CD14-positive monocyte (primary cell): Measurements from ENCODE around the gene ACTR5. TPM values are rescaled to one million over a fixed set of nuclear protein-coding genes. Genes with fewer than 3 reads are reported as not detected.

Experiments used
- DNase-seq, 3 donors: peaks; one replicate each; pipeline ENCODE4 v3.0.0-alpha.2; 2011 to 2022
- H2AFZ ChIP-seq: 2 replicates; pipeline ENCODE4 v1.6.0; 2012; ENCODE audit warnings: mild to moderate bottlenecking, low read depth, low read length, inconsistent platforms; ENCODE audit not compliant: insufficient read depth, poor library complexity, severe bottlenecking
- H3K27ac ChIP-seq, 2 donors: 1 replicate in 1 of 2; 2 replicates in 1 of 2; pipeline ENCODE4 v1.5.1; 2012 to 2013; ENCODE audit warnings: low read length in 2 of 2, control low read depth in 1 of 2, inconsistent platforms in 1 of 2, low read depth in 1 of 2, mild to moderate bottlenecking in 1 of 2
- H3K27me3 ChIP-seq, 2 donors: one replicate each; pipeline versions ENCODE4 v1.6.0 to v1.6.1; 2011 to 2013; ENCODE audit warnings: low read length in 2 of 2; ENCODE audit not compliant: control insufficient read depth in 2 of 2, insufficient read depth in 2 of 2
- H3K36me3 ChIP-seq, 2 donors: replicated peaks in 1 of 2; 1 replicate in 1 of 2; 2 replicates in 1 of 2; pipeline versions ENCODE4 v1.5.1 to v1.6.1; 2012 to 2013; ENCODE audit warnings: low read length in 2 of 2, control low read depth in 1 of 2, inconsistent platforms in 1 of 2, mild to moderate bottlenecking in 1 of 2; ENCODE audit not compliant: insufficient read depth in 2 of 2, control insufficient read depth in 1 of 2
- H3K4me1 ChIP-seq, 2 donors: 1 replicate in 1 of 2; 2 replicates in 1 of 2; pipeline versions ENCODE4 v1.5.1 to v1.6.1; 2012 to 2013; ENCODE audit warnings: low read length in 2 of 2, control low read depth in 1 of 2, inconsistent platforms in 1 of 2, mild to moderate bottlenecking in 1 of 2, moderate library complexity in 1 of 2; ENCODE audit not compliant: insufficient read depth in 2 of 2, control insufficient read depth in 1 of 2
- H3K4me2 ChIP-seq: replicated peaks from 2 replicates; pipeline ENCODE3; 2012; ENCODE audit warnings: low read length, moderate library complexity, mild to moderate bottlenecking; ENCODE audit not compliant: poor library complexity, severe bottlenecking; ENCODE audit errors: extremely low read depth
- H3K4me3 ChIP-seq, 3 experiments: fragments of 200-600 bp in 1 of 3; sonication (generic) in 1 of 3; replicated peaks in 1 of 3; 1 replicate in 2 of 3; 2 replicates in 1 of 3; pipeline ENCODE4 v1.5.1; 2011 to 2013; ENCODE audit warnings: low read length in 3 of 3, mild to moderate bottlenecking in 3 of 3, control low read depth in 2 of 3, low read depth in 2 of 3, inconsistent platforms in 1 of 3, moderate library complexity in 1 of 3
- H3K79me2 ChIP-seq: 2 replicates; pipeline ENCODE4 v1.6.0; 2012; ENCODE audit warnings: mild to moderate bottlenecking, control low read depth, inconsistent platforms, low read length, moderate library complexity; ENCODE audit not compliant: insufficient read depth
- H3K9ac ChIP-seq: 2 replicates; pipeline ENCODE4 v1.6.0; 2017; ENCODE audit warnings: low read length, mild to moderate bottlenecking; ENCODE audit not compliant: insufficient read depth, poor library complexity, severe bottlenecking
- H3K9me3 ChIP-seq, 2 donors: replicated peaks in 1 of 2; 1 replicate in 1 of 2; 2 replicates in 1 of 2; pipeline versions ENCODE4 v1.5.1 to v1.6.1; 2012 to 2013; ENCODE audit warnings: low read length in 2 of 2, control low read depth in 1 of 2; ENCODE audit not compliant: control insufficient read depth in 1 of 2, insufficient read depth in 1 of 2
- H4K20me1 ChIP-seq: 2 replicates; pipeline ENCODE4 v1.6.0; 2012; ENCODE audit warnings: mild to moderate bottlenecking, low read length, control low read depth, moderate library complexity; ENCODE audit not compliant: insufficient read depth
- H3K27ac Mint-ChIP-seq, 7 donors: one replicate each; pipeline ENCODE4 v1.8.0; 2020; ENCODE audit warnings: mild to moderate bottlenecking in 7 of 7, mixed read lengths in 7 of 7, moderate library complexity in 6 of 7, inconsistent platforms in 2 of 7
- H3K27me3 Mint-ChIP-seq, 3 donors: one replicate each; pipeline ENCODE4 v1.8.0; 2021 to 2022; ENCODE audit warnings: low read depth in 3 of 3, mild to moderate bottlenecking in 3 of 3, mixed read lengths in 3 of 3, moderate library complexity in 3 of 3, inconsistent platforms in 1 of 3
- H3K36me3 Mint-ChIP-seq, 2 donors: one replicate each; pipeline ENCODE4 v1.8.0; 2020; ENCODE audit warnings: mixed read lengths in 2 of 2, inconsistent platforms in 1 of 2, mild to moderate bottlenecking in 1 of 2
- H3K4me1 Mint-ChIP-seq: one replicate; pipeline ENCODE4 v1.8.0; 2020; ENCODE audit warnings: mild to moderate bottlenecking, mixed read lengths
- H3K4me3 Mint-ChIP-seq, 2 donors: one replicate each; pipeline ENCODE4 v1.8.0; 2020; ENCODE audit warnings: mild to moderate bottlenecking in 2 of 2, mixed read lengths in 2 of 2, moderate library complexity in 1 of 2
- H3K9me3 Mint-ChIP-seq, 7 donors: one replicate each; pipeline ENCODE4 v1.8.0; 2020 to 2022; ENCODE audit warnings: mixed read lengths in 7 of 7, mild to moderate bottlenecking in 6 of 7, moderate library complexity in 6 of 7, inconsistent platforms in 2 of 7
- WGBS: methylation state at CpG from one replicate; pipeline ENCODE4 v1.1.5; 2013; ENCODE audit warnings: missing lambda C conversion rate; ENCODE audit not compliant: insufficient coverage; 5-methylcytosine and 5-hydroxymethylcytosine counted together
- intact Hi-C, 2 donors: fragments of 100-400 bp; cut with micrococcal nuclease; formaldehyde crosslinking; loops; one replicate each; pipeline versions ENCODE4 v1.15.0 to v1.15.1; 2023
- polyA plus RNA-seq, 3 donors: library from polyadenylated mRNA; depleted of rRNA in 1 of 3; unstranded in 2 of 3; stranded (reverse) in 1 of 3; fragments of 300-500 nt in 2 of 3; fragments of >200 nt in 1 of 3; fragmentation: Illumina TruSeq in 2 of 3; gene quantifications; 1 replicate in 2 of 3; 2 replicates in 1 of 3; pipeline ENCODE4 v1.2.3, GENCODE V29; 2012 to 2021
- TF ChIP-seq, protein P1 (sequence below): fragments of 200-600 bp; IDR thresholded peaks from one replicate; pipeline ENCODE4 v1.8.0; 2022; ENCODE audit warnings: antibody characterized with exemption, mild to moderate bottlenecking

The ACTR5 gene
- polyA plus RNA-seq, 3 donors: 6.6 to 15.6 (median 7.3) TPM

DNA sequence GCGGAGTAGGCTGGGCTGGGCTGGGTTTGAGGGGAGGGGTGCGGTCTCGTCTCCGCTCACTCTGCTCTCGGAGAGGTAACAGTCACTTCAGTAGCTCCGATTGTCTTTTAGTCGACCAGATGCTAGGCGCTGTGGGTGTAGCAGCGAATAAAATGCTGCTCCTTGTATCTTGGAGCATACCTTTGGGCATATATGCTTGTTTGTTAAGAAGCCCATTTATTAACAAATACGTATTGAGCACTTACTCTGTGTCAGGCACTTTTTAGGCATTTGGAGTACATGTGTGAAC lies 545 bp downstream of the ACTR5 start:
- intact Hi-C loops: loop anchor here (5.0 kb wide), 1 partner anchor 102 kb away; no protein-coding TSS in a partner anchor
- peaks cover 20 to 26% of the 10 kb centered on the region in 2 donors for H3K36me3 Mint-ChIP-seq
- DNase-seq: no peak
- H4K20me1 ChIP-seq: no peaks in the 10 kb centered on the region
- H3K4me3 ChIP-seq: peak overlapping the region; percentile 54 to 91 (median 58)
- peak overlapping the region in 5 of 7 donors; percentile 70 to 89 (median 87) for H3K27ac Mint-ChIP-seq
- 1% methylated on average over 9 of the region's 10 CpGs for WGBS
- H3K9ac ChIP-seq: peak overlapping the region; percentile 88
- H3K27me3 Mint-ChIP-seq: peaks cover 9 to 18% (median 9%) of the 10 kb centered on the region in 3 donors
- H3K4me1 ChIP-seq: peaks cover 16 to 22% of the 10 kb centered on the region in 2 donors
- no peaks in the 10 kb centered on the region for H3K9me3 Mint-ChIP-seq
- peaks cover 0 to 4% of the 10 kb centered on the region in 2 donors for H3K27me3 ChIP-seq
- H3K36me3 ChIP-seq: peaks cover 13 to 27% of the 10 kb centered on the region in 2 donors
- TF ChIP-seq, protein P1, sequence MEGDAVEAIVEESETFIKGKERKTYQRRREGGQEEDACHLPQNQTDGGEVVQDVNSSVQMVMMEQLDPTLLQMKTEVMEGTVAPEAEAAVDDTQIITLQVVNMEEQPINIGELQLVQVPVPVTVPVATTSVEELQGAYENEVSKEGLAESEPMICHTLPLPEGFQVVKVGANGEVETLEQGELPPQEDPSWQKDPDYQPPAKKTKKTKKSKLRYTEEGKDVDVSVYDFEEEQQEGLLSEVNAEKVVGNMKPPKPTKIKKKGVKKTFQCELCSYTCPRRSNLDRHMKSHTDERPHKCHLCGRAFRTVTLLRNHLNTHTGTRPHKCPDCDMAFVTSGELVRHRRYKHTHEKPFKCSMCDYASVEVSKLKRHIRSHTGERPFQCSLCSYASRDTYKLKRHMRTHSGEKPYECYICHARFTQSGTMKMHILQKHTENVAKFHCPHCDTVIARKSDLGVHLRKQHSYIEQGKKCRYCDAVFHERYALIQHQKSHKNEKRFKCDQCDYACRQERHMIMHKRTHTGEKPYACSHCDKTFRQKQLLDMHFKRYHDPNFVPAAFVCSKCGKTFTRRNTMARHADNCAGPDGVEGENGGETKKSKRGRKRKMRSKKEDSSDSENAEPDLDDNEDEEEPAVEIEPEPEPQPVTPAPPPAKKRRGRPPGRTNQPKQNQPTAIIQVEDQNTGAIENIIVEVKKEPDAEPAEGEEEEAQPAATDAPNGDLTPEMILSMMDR: no peak
- peak overlapping the region; percentile 100 for H2AFZ ChIP-seq
- H3K4me3 Mint-ChIP-seq: peak overlapping the region; percentile 86 to 93
- peaks cover 19% of the 10 kb centered on the region for H3K4me1 Mint-ChIP-seq
- H3K79me2 ChIP-seq: peaks cover 12% of the 10 kb centered on the region
- no peaks in the 10 kb centered on the region for H3K9me3 ChIP-seq
- H3K4me2 ChIP-seq: peak overlapping the region; percentile 92
- peak overlapping the region in 1 of 2 donors; percentile 95 for H3K27ac ChIP-seq

DNA sequence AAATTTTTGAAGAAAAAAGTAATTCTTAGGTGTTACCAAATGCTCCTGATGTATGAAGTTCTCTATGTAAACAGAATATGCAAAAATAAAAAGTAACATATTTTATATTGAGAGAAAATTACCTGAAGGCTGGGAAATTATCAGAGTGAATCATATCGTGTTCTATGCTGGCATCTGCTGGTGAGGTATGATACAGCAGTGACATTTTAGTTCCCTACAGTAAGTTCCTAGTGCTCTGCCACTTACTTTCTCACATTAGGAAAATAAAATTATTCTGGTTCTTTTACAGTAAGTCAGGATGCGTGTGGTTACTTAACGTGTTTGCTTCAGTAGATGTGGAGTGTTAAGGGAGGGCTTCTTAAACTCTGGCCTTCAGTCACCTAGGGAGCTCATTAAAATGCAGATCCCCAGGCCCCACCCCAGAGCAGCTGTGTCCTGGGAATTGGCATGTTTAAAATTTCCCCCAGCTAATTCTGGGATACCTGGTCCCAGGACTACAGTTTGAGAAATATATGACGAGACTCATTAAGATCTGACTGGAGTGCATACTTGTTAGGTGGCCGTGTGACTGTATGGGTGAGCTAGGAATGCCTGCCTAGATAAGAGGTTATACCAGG lies 3.2 kb downstream of the ACTR5 start:
- Mint-ChIP-seq H3K4me1 (peaks cover 25% of the 10 kb centered on the region), H3K9me3 (peaks cover 0 to 1% (median 0%) of the 10 kb centered on the region in 7 donors), H3K27me3 (peaks cover 5 to 8% (median 7%) of the 10 kb centered on the region in 3 donors), H3K36me3 (peaks cover 44 to 52% of the 10 kb centered on the region in 2 donors), H3K4me3 (no peak overlapping the region), H3K27ac (no peak overlapping the region)
- WGBS: 100% methylated on average over 2 of the region's 5 CpGs
- peaks cover 12% of the 10 kb centered on the region for H3K79me2 ChIP-seq
- intact Hi-C loops: no loop called here
- no peak overlapping the region for H3K4me3 ChIP-seq
- peaks cover 16 to 22% of the 10 kb centered on the region in 2 donors for H3K4me1 ChIP-seq
- no peak overlapping the region for H2AFZ ChIP-seq
- H3K27me3 ChIP-seq: no peaks in the 10 kb centered on the region
- H3K4me2 ChIP-seq: no peak overlapping the region
- H3K9me3 ChIP-seq: no peaks in the 10 kb centered on the region
- H4K20me1 ChIP-seq: no peaks in the 10 kb centered on the region
- peaks cover 34 to 52% of the 10 kb centered on the region in 2 donors for H3K36me3 ChIP-seq
- H3K9ac ChIP-seq: no peak overlapping the region
- DNase-seq: peak in 2 of 3 donors; percentile 19 to 28
- no peak overlapping the region for H3K27ac ChIP-seq
- TF ChIP-seq, protein P1: peak; percentile 76
